ENCODE data around the gene GABRR3.

GABRR3 gene

GRCh38 chr3:98035208-98035607 is at the start of gene GABRR3:
GABRR3 (minus strand) TSS chr3:98035315; CDS start chr3:98034987, 328 bp downstream.
- DNase-seq, result no peak

- DNase-seq, result no peak
Measured at GRCh38 chr3:98073486-98073885, 38.4 kb upstream of the GABRR3 start.

- no peak for DNase-seq
Measured at GRCh38 chr3:98070840-98071239, 35.7 kb upstream of the GABRR3 start.

- no peak for DNase-seq
Measured at GRCh38 chr3:98068824-98069223, 33.7 kb upstream of the GABRR3 start.

- no peak for DNase-seq
Measured at GRCh38 chr3:98058244-98058960, 23.3 kb upstream of the GABRR3 start.

GRCh38 chr3:98057631-98058030 is 22.5 kb upstream of the GABRR3 start:
- DNase-seq, result no peak

GRCh38 chr3:98056035-98056434 is 20.9 kb upstream of the GABRR3 start:
- no peak for DNase-seq

GRCh38 chr3:98049271-98049670 is 14.2 kb upstream of the GABRR3 start:
- no peak for DNase-seq

GRCh38 chr3:98048586-98048985 is 13.5 kb upstream of the GABRR3 start:
- no peak for DNase-seq

GRCh38 chr3:98041350-98041749 is 6.2 kb upstream of the GABRR3 start:
- DNase-seq, result no peak

GRCh38 chr3:98039322-98040024 is 4.4 kb upstream of the GABRR3 start:
- DNase-seq, result peak; percentile 74

GRCh38 chr3:98038876-98039275 is 3.8 kb upstream of the GABRR3 start:
- no peak for DNase-seq

- DNase-seq, result no peak
Measured at GRCh38 chr3:98038286-98038685, 3.2 kb upstream of the GABRR3 start.

GRCh38 chr3:98034486-98034885 is 629 bp downstream of the GABRR3 start:
- no peak for DNase-seq

GRCh38 chr3:98034036-98034435 is 1.1 kb downstream of the GABRR3 start:
- DNase-seq, result no peak

GRCh38 chr3:98032904-98033303 is 2.2 kb downstream of the GABRR3 start:
- DNase-seq, result no peak

GRCh38 chr3:98032265-98032664 is 2.9 kb downstream of the GABRR3 start:
- no peak for DNase-seq

- no peak for DNase-seq
Measured at GRCh38 chr3:98029083-98029482, 6.0 kb downstream of the GABRR3 start.

- no peak for DNase-seq
Measured at GRCh38 chr3:98027085-98027446, 8.0 kb downstream of the GABRR3 start.

- no peak for DNase-seq
Measured at GRCh38 chr3:98026425-98027084, 8.6 kb downstream of the GABRR3 start.

- no peak for DNase-seq
Measured at GRCh38 chr3:98025392-98025945, 9.6 kb downstream of the GABRR3 start.

- DNase-seq, result peak; percentile 93
Measured at GRCh38 chr3:98022978-98023820, 11.9 kb downstream of the GABRR3 start.

Data from femur (tissue), 1 donor.